K562 treated with DMSO at 1 percent for 4 hours (cell line): Measurements from ENCODE around the gene CHRNB4. TPM values are rescaled to one million over a fixed set of nuclear protein-coding genes. Genes with fewer than 3 reads are reported as not detected.

ENCODE experiments used
- total RNA-seq: library from RNA; unstranded; fragments of 300-600 nt; gene quantifications from 2 replicates; pipeline ENCODE4 v1.2.3, GENCODE V29; 2022; ENCODE audit not compliant: insufficient read depth

The CHRNB4 gene, protein sequence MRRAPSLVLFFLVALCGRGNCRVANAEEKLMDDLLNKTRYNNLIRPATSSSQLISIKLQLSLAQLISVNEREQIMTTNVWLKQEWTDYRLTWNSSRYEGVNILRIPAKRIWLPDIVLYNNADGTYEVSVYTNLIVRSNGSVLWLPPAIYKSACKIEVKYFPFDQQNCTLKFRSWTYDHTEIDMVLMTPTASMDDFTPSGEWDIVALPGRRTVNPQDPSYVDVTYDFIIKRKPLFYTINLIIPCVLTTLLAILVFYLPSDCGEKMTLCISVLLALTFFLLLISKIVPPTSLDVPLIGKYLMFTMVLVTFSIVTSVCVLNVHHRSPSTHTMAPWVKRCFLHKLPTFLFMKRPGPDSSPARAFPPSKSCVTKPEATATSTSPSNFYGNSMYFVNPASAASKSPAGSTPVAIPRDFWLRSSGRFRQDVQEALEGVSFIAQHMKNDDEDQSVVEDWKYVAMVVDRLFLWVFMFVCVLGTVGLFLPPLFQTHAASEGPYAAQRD
- not detected in 2 replicates for total RNA-seq

DNA sequence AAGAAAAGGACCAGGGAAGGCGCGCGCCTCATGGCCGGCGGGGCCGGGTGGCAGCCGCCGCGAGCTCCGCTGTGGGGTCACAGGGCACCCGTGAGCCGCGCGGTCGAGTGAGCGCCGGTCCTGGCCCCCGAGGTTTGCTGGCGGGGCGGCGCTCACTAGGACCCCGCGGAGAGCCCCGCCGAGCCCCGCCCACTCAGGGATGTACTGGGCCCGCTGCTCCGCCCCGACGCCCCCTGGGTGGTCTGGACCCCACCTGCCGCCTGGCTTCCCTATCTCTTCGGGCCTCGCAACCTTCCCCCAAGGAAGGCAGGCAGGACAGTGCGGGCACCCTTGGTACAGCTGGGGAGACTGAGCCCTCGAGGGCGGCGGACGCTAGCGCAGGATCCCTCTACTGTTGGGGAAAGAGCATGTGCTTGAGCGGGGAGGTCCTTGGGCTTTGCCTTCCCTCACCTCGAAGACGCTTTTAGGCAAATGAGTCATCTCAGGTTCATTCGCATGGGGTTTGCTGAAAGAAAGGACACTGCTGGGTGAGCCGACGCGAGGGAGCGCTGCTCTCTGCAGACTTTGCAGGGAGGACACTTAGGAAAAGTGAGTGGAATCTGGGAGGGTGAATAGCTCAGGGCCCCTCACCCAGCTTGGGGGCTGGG lies at the start of gene CHRNB4:
TSS of gene CHRNB4 (minus strand) at position 109 of the 647 bp plus-strand sequence. CDS start at position 32, 77 bp downstream.

DNA sequence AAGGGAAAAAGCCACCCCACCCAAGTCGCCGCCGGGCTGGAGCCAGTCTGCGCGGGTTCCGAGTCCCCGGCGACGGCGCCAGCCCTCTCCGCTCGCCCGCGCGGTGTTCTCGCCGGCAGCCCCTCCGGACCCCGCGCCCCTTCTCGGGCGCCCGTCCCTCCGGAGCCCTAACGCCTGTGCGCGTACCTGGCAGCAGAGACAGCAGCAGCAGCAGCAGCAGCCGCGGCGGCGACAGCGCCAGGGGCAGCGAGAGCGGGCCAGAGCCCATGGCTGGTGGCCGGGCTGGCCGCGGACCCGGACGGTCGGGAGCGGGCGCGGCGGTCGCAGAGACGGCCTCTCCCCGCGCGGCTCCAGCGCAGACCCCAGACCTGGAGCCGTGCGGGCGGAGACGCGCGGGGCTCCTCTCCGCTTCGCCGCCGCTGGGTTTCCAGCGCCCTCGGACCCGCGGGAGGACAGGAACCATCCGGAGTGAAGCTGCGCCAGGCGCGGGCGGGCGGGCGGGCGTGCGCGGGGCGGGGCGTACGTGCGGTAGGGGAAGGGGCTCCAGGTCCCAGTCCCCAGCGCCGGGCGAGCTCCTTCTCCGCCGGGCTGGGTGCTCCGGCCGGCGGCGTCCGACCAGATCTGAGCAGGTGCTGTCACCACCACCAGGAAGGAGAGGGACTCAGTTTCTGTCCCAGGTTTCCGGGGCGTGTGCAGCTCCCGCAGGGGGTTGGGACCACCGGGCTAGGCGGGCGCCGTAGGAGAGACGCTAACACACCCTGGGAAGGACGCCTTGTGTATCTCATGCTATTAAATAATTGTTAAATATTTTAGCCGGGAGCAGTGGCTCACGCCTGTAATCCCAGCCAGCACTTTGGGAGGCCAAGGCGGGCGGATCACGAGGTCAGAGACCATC lies 20.2 kb downstream of the CHRNB4 start, which contains the start of gene CHRNA3:
TSS of gene CHRNA3 (minus strand) at position 470 of the 895 bp plus-strand sequence. CDS start at position 268, 202 bp downstream.

Other genes starting within 250 kb of the CHRNB4 start
- 16.9 and 34.6 TPM in 2 replicates for gene IREB2, start 203.0 kb downstream of the CHRNB4 start, total RNA-seq
- gene HYKK, start 133.6 kb downstream of the CHRNB4 start, total RNA-seq, result 2.5 and 2.9 TPM in 2 replicates
- gene PSMA4, start 100.8 kb downstream of the CHRNB4 start, total RNA-seq, result 514 and 533 TPM in 2 replicates
- 3.1 and 3.8 TPM in 2 replicates for gene CHRNA5, start 75.7 kb downstream of the CHRNB4 start, total RNA-seq
- not detected in 2 replicates for gene CHRNA3, start 20.2 kb downstream of the CHRNB4 start, total RNA-seq
- not detected in 2 replicates for gene ADAMTS7, start 170.3 kb upstream of the CHRNB4 start, total RNA-seq
- 202 and 219 TPM in 2 replicates for gene MORF4L1, start 231.7 kb upstream of the CHRNB4 start, total RNA-seq